TTC549 (cell line): ENCODE results near the gene SIPA1L3.

Experiments used
- FAIRE-seq: peaks from 2 replicates; lab custom pipeline; 2012; peaks lifted over from hg19 to GRCh38; lab: Jason Lieb, UNC

The SIPA1L3 gene

GRCh38 chr19:37979547-37980082 lies 72.6 kb downstream of the SIPA1L3 start:
- no peak for FAIRE-seq

- no peak for FAIRE-seq
Observed at GRCh38 chr19:37980419-37981170, 73.6 kb downstream of the SIPA1L3 start.

- no peak for FAIRE-seq
Observed at GRCh38 chr19:37981785-37982475, 74.9 kb downstream of the SIPA1L3 start.

GRCh38 chr19:37982655-37983054 lies 75.6 kb downstream of the SIPA1L3 start:
- FAIRE-seq: no peak

GRCh38 chr19:37983153-37983552 lies 76.1 kb downstream of the SIPA1L3 start:
- no peak for FAIRE-seq

- FAIRE-seq: no peak
Observed at GRCh38 chr19:37983916-37984315, 76.9 kb downstream of the SIPA1L3 start.

- no peak for FAIRE-seq
Observed at GRCh38 chr19:37986048-37986750, 79.2 kb downstream of the SIPA1L3 start.

GRCh38 chr19:37987356-37988332 lies 80.6 kb downstream of the SIPA1L3 start:
- no peak for FAIRE-seq

GRCh38 chr19:37988758-37989635 lies 82.0 kb downstream of the SIPA1L3 start:
- no peak for FAIRE-seq

GRCh38 chr19:37989855-37990254 lies 82.8 kb downstream of the SIPA1L3 start:
- no peak for FAIRE-seq

GRCh38 chr19:37990362-37990761 lies 83.4 kb downstream of the SIPA1L3 start:
- no peak for FAIRE-seq

GRCh38 chr19:37991176-37991835 lies 84.3 kb downstream of the SIPA1L3 start:
- FAIRE-seq: no peak

- FAIRE-seq: no peak
Observed at GRCh38 chr19:37991841-37992248, 84.8 kb downstream of the SIPA1L3 start.

GRCh38 chr19:37992761-37993160 lies 85.8 kb downstream of the SIPA1L3 start:
- no peak for FAIRE-seq

- FAIRE-seq: no peak
Observed at GRCh38 chr19:37994823-37995130, 87.8 kb downstream of the SIPA1L3 start.

GRCh38 chr19:37995346-37995745 lies 88.3 kb downstream of the SIPA1L3 start:
- no peak for FAIRE-seq

GRCh38 chr19:37997911-37998344 lies 90.9 kb downstream of the SIPA1L3 start:
- no peak for FAIRE-seq

GRCh38 chr19:37998801-37999308 lies 91.8 kb downstream of the SIPA1L3 start:
- no peak for FAIRE-seq

- no peak for FAIRE-seq
Observed at GRCh38 chr19:37999309-38000213, 92.6 kb downstream of the SIPA1L3 start.
